OCI-LY3 (cell line): Measurements from ENCODE around the gene ACAA1.

ENCODE experiments used
- H2AFZ ChIP-seq: fragments of 200-600, 300-600 bp; shearing (Covaris generic); 2 replicates; pipeline ENCODE4 v1.6.0; 2014; ENCODE audit warnings: antibody characterized with exemption, low read depth, low read length
- H3K27ac ChIP-seq: fragments of 200-600, 300-600 bp; sonication (generic); 2 replicates; pipeline ENCODE4 v1.5.1; 2014; ENCODE audit warnings: mild to moderate bottlenecking, low read length, moderate library complexity, mixed read lengths
- H3K27me3 ChIP-seq: fragments of 200-600, 300-600 bp; sonication (generic); 2 replicates; pipeline ENCODE4 v1.6.1; 2014; ENCODE audit warnings: low read depth, low read length, mixed read lengths
- H3K36me3 ChIP-seq: fragments of 200-600, 300-600 bp; sonication (generic); replicated peaks from 2 replicates; pipeline ENCODE3; 2014; ENCODE audit warnings: low read depth, low read length, mixed read lengths
- H3K4me1 ChIP-seq: fragments of 300-600, 200-600 bp; sonication (generic); 2 replicates; pipeline ENCODE4 v1.6.1; 2014; ENCODE audit warnings: low read length, mixed read lengths
- H3K4me2 ChIP-seq: fragments of 200-600, 300-600 bp; sonication (generic); 2 replicates; pipeline ENCODE4 v1.6.1; 2014; ENCODE audit warnings: low read length, mixed read lengths
- H3K4me3 ChIP-seq: fragments of 300-600, 200-600 bp; sonication (generic); 2 replicates; pipeline ENCODE4 v1.5.1; 2014; ENCODE audit warnings: antibody characterized with exemption, mild to moderate bottlenecking, low read length, moderate library complexity
- H3K79me2 ChIP-seq: fragments of 300-600, 200-600 bp; shearing (Covaris generic); 2 replicates; pipeline ENCODE4 v1.6.1; 2014; ENCODE audit warnings: mild to moderate bottlenecking, low read length, mixed read lengths
- H3K9ac ChIP-seq: fragments of 300-600, 200-600 bp; shearing (Covaris generic); 2 replicates; pipeline ENCODE4 v1.6.0; 2014; ENCODE audit warnings: mild to moderate bottlenecking, low read length, moderate library complexity
- H3K9me3 ChIP-seq: fragments of 200-600, 300-600 bp; shearing (Covaris generic); 2 replicates; pipeline ENCODE4 v1.6.1; 2014; ENCODE audit warnings: low read length, mixed read lengths; ENCODE audit not compliant: insufficient read depth
- H4K20me1 ChIP-seq: fragments of 200-600, 300-600 bp; sonication (generic); 2 replicates; pipeline ENCODE4 v1.6.1; 2016; ENCODE audit warnings: low read length, mixed read lengths; ENCODE audit not compliant: insufficient read depth
- EZH2phosphoT487 ChIP-seq: fragments of 200-600 bp; shearing (Covaris generic); IDR thresholded peaks from 2 replicates; pipeline ENCODE4 v1.6.1; 2018; ENCODE audit warnings: antibody characterized with exemption, mixed run types, low read depth
- TF ChIP-seq, protein P1 (sequence below): fragments of 200-600, 300-600 bp; sonication (generic); IDR thresholded peaks from 2 replicates; pipeline ENCODE4 v1.5.1; 2014; ENCODE audit warnings: antibody characterized with exemption, low read length, low read depth

ACAA1 gene

DNA sequence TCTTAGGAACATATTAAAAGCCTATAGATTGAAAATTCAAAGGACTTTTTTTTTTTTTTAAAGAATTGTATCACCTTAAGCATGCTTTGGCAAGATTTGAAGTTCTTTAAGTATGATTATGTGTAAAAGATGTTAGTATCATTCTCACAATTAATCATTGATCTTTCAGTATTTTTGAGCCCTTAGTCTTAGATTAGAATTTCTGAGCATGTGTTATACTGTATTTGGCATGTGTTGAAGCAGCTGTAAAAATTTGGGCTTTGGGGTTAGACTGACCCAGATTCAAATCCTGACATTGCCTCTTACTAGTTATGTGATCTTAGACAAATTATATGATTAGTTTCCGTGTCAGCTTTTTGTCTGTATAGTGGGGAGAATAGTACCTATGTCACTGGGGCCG is 34.7 kb upstream of the ACAA1 start:
- peaks cover 94% of the 10 kb centered on the region for H4K20me1 ChIP-seq
- no peak overlapping the region for H2AFZ ChIP-seq
- H3K4me1 ChIP-seq = peaks cover 87% of the 10 kb centered on the region
- no peak overlapping the region for H3K9ac ChIP-seq
- no peak overlapping the region for H3K27ac ChIP-seq
- H3K79me2 ChIP-seq = peaks cover 100% of the 10 kb centered on the region
- H3K4me3 ChIP-seq = no peak overlapping the region
- TF ChIP-seq, protein P1, sequence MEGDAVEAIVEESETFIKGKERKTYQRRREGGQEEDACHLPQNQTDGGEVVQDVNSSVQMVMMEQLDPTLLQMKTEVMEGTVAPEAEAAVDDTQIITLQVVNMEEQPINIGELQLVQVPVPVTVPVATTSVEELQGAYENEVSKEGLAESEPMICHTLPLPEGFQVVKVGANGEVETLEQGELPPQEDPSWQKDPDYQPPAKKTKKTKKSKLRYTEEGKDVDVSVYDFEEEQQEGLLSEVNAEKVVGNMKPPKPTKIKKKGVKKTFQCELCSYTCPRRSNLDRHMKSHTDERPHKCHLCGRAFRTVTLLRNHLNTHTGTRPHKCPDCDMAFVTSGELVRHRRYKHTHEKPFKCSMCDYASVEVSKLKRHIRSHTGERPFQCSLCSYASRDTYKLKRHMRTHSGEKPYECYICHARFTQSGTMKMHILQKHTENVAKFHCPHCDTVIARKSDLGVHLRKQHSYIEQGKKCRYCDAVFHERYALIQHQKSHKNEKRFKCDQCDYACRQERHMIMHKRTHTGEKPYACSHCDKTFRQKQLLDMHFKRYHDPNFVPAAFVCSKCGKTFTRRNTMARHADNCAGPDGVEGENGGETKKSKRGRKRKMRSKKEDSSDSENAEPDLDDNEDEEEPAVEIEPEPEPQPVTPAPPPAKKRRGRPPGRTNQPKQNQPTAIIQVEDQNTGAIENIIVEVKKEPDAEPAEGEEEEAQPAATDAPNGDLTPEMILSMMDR = no peak
- TF ChIP-seq EZH2phosphoT487 = no peak
- H3K27me3 ChIP-seq = no peaks in the 10 kb centered on the region
- no peaks in the 10 kb centered on the region for H3K9me3 ChIP-seq
- no peak overlapping the region for H3K4me2 ChIP-seq
- peaks cover 20% of the 10 kb centered on the region for H3K36me3 ChIP-seq

DNA sequence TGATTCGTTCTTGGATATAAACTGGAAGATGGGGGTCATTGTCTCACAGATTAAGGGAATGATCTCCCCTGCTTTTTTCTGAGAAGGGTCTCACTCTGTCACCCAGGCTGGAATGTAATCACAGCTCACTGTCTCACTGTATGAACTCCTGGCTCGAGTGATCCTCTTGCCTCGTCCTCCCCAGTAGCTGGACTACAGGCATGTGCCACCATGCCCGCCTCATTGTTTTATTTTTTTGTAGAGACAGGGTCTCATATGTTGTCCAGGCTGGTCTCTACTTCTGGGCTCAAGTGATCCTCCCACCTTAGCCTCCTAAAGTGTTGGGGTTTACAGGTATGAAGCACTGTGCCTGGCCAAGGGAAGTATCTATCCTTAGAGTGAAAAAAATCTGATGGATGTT is 33.8 kb upstream of the ACAA1 start:
- Histone ChIP-seq H3K36me3 (peaks cover 20% of the 10 kb centered on the region), H2AFZ (no peak overlapping the region), H3K4me2 (no peak overlapping the region), H3K79me2 (peaks cover 100% of the 10 kb centered on the region), H4K20me1 (peaks cover 85% of the 10 kb centered on the region), H3K4me3 (no peak overlapping the region), H3K9ac (no peak overlapping the region), H3K9me3 (no peaks in the 10 kb centered on the region), H3K27me3 (no peaks in the 10 kb centered on the region), H3K4me1 (peaks cover 78% of the 10 kb centered on the region), H3K27ac (no peak overlapping the region)
- no peak for TF ChIP-seq EZH2phosphoT487
- TF ChIP-seq, protein P1 = no peak

DNA sequence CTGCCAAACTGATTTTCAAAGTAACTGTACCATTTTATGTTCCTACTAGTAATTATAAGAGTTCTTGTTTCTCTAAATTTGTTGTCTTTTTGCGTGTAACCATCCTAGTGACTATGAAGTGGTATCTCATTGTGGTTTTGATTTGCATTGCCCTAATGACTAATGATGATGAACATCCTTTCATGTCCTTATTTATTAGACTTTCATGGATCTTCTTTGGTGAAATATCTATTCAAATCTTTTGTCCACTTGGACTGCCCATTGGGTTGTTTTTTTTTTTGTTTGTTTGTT is 32.0 kb upstream of the ACAA1 start:
- no peaks in the 10 kb centered on the region for H3K9me3 ChIP-seq
- peaks cover 65% of the 10 kb centered on the region for H3K4me1 ChIP-seq
- H3K4me3 ChIP-seq = no peak overlapping the region; the same call in 1 of the 2 replicates
- H2AFZ ChIP-seq = no peak overlapping the region
- no peak overlapping the region for H3K27ac ChIP-seq
- TF ChIP-seq, protein P1 = no peak
- TF ChIP-seq EZH2phosphoT487 = no peak
- H3K36me3 ChIP-seq = peaks cover 20% of the 10 kb centered on the region
- H3K27me3 ChIP-seq = no peaks in the 10 kb centered on the region
- peak overlapping the region; percentile 46 for H3K4me2 ChIP-seq
- H3K9ac ChIP-seq = no peak overlapping the region
- peaks cover 85% of the 10 kb centered on the region for H3K79me2 ChIP-seq
- peaks cover 67% of the 10 kb centered on the region for H4K20me1 ChIP-seq

DNA sequence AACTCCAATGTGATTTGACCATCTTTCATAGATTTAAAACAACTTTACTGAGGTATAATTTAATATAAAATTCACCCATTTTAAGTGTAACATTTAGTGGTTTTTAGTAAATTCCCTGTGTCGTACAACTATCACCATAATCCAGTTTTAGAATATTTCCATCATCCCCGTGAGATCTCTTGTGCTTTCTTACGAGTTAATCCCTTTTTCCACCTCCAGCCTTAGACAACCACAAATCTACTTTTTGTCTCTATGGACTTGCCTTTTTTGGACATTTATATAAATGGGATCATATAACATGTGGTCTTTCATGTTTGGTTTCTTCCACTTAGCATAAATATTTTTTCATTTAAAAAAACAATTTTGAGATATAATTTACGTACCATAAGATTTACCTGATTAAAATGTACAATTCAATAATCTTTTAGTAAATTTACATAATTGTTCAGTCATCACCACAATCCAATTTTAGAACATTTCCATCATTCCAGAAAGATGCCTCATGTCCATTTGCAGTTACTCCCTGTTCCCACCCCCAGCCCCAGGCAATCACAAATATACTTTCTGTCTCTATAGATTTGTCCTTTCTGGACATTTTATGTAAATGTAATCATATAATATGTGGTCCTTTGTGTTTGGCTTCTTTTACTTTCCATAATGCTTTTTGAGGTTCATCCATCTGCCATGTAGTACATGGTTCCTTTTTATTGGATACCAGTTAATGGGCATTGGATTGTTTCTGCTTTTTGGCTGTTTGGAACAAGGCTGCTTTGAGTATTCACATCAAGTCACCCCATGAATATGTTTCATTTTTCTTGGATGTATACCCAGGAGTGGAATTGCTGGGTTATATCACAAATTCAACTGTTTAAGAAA is 31.5 kb upstream of the ACAA1 start:
- H4K20me1 ChIP-seq = peaks cover 62% of the 10 kb centered on the region
- peak overlapping the region; percentile 46 for H3K4me2 ChIP-seq
- no peaks in the 10 kb centered on the region for H3K9me3 ChIP-seq
- peaks cover 65% of the 10 kb centered on the region for H3K4me1 ChIP-seq
- H3K27ac ChIP-seq = no peak overlapping the region
- no peak overlapping the region for H3K9ac ChIP-seq
- no peak overlapping the region; the same call in 1 of the 2 replicates for H3K4me3 ChIP-seq
- no peak overlapping the region for H2AFZ ChIP-seq
- no peaks in the 10 kb centered on the region for H3K27me3 ChIP-seq
- TF ChIP-seq, protein P1 = no peak
- TF ChIP-seq EZH2phosphoT487 = no peak
- H3K79me2 ChIP-seq = peaks cover 79% of the 10 kb centered on the region
- peaks cover 20% of the 10 kb centered on the region for H3K36me3 ChIP-seq
